Hepatocyte (in vitro differentiated cells): ENCODE data around the gene GRIA1.

Source experiments
- EZH2phosphoT487 ChIP-seq: fragments of 200-600 bp; sonication (generic); IDR thresholded peaks from one replicate; pipeline ENCODE4 v1.6.1; 2018; ENCODE audit warnings: antibody characterized with exemption, mild to moderate bottlenecking, low read depth, moderate library complexity; ENCODE audit not compliant: unreplicated experiment, severe bottlenecking
- TF ChIP-seq, protein P1 (sequence below): fragments of 200-600 bp; sonication (generic); IDR thresholded peaks from 2 replicates; pipeline ENCODE4 v1.5.1; 2016; ENCODE audit warnings: antibody characterized with exemption, mild to moderate bottlenecking; ENCODE audit not compliant: poor library complexity

DNA sequence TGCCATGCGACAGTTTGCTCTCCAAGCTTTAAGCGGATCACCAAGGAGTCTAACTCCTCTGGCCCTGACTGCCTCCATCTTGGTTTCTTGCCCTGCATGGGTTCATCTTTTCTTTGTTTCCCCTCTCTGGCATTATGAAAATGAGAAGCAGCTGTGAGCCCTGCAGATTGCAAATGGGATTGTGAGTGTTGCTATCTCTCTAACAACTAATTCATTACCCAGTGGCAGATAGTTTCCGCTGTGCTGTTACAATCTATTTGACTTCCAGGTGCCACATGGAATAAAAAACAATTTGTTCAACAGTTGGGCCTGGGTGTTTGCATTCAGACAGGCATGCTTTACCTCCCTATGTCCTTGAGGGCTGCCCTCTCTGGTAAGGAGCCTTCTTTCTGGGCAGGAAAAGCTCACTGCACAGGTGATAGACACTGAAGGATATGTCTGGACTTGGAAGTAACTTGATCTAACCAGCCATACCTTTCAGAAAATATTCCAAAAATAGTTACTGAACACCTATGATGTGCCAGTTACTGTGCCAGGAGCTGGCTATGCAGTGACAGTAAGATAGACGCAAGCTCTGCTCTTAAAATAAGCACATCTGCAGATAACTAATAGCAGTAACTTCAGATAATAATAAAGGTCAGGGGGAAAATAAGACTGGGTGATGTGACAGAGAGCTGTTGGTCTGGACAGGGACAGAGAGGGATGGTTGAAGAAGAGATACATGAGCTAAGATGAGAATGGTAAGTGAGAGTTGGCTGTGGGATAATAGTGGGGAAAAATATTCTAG is 40.1 kb downstream of the GRIA1 start:
- TF ChIP-seq, protein P1, sequence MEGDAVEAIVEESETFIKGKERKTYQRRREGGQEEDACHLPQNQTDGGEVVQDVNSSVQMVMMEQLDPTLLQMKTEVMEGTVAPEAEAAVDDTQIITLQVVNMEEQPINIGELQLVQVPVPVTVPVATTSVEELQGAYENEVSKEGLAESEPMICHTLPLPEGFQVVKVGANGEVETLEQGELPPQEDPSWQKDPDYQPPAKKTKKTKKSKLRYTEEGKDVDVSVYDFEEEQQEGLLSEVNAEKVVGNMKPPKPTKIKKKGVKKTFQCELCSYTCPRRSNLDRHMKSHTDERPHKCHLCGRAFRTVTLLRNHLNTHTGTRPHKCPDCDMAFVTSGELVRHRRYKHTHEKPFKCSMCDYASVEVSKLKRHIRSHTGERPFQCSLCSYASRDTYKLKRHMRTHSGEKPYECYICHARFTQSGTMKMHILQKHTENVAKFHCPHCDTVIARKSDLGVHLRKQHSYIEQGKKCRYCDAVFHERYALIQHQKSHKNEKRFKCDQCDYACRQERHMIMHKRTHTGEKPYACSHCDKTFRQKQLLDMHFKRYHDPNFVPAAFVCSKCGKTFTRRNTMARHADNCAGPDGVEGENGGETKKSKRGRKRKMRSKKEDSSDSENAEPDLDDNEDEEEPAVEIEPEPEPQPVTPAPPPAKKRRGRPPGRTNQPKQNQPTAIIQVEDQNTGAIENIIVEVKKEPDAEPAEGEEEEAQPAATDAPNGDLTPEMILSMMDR, result no peak
- no peak for TF ChIP-seq EZH2phosphoT487
